ENCODE measurements around the gene TYRO3.

The TYRO3 gene

DNA sequence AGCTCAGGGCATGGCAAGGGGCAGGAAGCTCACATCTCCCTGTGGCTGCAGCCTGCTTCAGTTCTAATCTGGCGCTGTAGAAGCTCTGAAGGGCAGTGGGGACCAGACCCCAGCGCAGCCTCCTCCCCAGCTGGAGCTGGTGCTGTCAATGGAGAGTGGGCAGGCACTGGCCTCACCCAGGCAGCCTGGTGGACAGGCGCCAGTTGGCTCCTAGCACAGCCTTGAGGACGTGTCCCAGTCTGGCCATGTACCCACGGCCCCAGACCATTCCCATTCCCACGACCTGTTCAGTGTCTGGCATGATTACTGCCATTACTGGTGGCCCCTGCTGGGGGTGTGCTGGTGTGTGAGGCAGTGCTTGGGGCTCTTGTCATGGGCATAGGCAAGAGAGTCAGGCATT is 16.3 kb downstream of the TYRO3 start:
- TF ChIP-seq SNAI2 (CRISPR knock-in tag; IDR thresholded peaks at IDR 0.05): no peak
- TF ChIP-seq, protein P1, sequence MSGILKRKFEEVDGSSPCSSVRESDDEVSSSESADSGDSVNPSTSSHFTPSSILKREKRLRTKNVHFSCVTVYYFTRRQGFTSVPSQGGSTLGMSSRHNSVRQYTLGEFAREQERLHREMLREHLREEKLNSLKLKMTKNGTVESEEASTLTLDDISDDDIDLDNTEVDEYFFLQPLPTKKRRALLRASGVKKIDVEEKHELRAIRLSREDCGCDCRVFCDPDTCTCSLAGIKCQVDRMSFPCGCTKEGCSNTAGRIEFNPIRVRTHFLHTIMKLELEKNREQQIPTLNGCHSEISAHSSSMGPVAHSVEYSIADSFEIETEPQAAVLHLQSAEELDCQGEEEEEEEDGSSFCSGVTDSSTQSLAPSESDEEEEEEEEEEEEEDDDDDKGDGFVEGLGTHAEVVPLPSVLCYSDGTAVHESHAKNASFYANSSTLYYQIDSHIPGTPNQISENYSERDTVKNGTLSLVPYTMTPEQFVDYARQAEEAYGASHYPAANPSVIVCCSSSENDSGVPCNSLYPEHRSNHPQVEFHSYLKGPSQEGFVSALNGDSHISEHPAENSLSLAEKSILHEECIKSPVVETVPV (CRISPR knock-in tag; IDR thresholded peaks at IDR 0.05): no peak
- TF ChIP-seq ESRRG (CRISPR knock-in tag; IDR thresholded peaks at IDR 0.05): no peak
- no peak for TF ChIP-seq CSDC2 (CRISPR knock-in tag; IDR thresholded peaks at IDR 0.05)
- no peak for TF ChIP-seq ZNF565 (CRISPR knock-in tag; conservative IDR thresholded peaks at IDR 0.05; ENCODE audit: low read depth)
- TF ChIP-seq ISL1 (CRISPR knock-in tag; IDR thresholded peaks at IDR 0.05): no peak
- no peak for TF ChIP-seq ZNF8 (CRISPR knock-in tag; IDR thresholded peaks at IDR 0.05)
- no peak for TF ChIP-seq TOX (CRISPR knock-in tag; IDR thresholded peaks at IDR 0.05; ENCODE audit: borderline replicate concordance)
- no peak for TF ChIP-seq OSR1 (CRISPR knock-in tag; IDR thresholded peaks at IDR 0.05)
- TF ChIP-seq PPARA (CRISPR knock-in tag; IDR thresholded peaks at IDR 0.05; ENCODE audit: borderline replicate concordance): no peak
- no peak for TF ChIP-seq RARB (CRISPR knock-in tag; IDR thresholded peaks at IDR 0.05)
- TF ChIP-seq, protein P2, sequence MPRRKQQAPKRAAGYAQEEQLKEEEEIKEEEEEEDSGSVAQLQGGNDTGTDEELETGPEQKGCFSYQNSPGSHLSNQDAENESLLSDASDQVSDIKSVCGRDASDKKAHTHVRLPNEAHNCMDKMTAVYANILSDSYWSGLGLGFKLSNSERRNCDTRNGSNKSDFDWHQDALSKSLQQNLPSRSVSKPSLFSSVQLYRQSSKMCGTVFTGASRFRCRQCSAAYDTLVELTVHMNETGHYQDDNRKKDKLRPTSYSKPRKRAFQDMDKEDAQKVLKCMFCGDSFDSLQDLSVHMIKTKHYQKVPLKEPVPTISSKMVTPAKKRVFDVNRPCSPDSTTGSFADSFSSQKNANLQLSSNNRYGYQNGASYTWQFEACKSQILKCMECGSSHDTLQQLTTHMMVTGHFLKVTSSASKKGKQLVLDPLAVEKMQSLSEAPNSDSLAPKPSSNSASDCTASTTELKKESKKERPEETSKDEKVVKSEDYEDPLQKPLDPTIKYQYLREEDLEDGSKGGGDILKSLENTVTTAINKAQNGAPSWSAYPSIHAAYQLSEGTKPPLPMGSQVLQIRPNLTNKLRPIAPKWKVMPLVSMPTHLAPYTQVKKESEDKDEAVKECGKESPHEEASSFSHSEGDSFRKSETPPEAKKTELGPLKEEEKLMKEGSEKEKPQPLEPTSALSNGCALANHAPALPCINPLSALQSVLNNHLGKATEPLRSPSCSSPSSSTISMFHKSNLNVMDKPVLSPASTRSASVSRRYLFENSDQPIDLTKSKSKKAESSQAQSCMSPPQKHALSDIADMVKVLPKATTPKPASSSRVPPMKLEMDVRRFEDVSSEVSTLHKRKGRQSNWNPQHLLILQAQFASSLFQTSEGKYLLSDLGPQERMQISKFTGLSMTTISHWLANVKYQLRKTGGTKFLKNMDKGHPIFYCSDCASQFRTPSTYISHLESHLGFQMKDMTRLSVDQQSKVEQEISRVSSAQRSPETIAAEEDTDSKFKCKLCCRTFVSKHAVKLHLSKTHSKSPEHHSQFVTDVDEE (CRISPR knock-in tag; IDR thresholded peaks at IDR 0.05): no peak
- no peak for TF ChIP-seq ZNF70 (CRISPR knock-in tag; IDR thresholded peaks at IDR 0.05)
- TF ChIP-seq, protein P3, sequence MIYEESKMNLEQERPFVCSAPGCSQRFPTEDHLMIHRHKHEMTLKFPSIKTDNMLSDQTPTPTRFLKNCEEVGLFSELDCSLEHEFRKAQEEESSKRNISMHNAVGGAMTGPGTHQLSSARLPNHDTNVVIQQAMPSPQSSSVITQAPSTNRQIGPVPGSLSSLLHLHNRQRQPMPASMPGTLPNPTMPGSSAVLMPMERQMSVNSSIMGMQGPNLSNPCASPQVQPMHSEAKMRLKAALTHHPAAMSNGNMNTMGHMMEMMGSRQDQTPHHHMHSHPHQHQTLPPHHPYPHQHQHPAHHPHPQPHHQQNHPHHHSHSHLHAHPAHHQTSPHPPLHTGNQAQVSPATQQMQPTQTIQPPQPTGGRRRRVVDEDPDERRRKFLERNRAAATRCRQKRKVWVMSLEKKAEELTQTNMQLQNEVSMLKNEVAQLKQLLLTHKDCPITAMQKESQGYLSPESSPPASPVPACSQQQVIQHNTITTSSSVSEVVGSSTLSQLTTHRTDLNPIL (CRISPR knock-in tag; IDR thresholded peaks at IDR 0.05; ENCODE audit: low read depth): no peak
- no peak for TF ChIP-seq BACH2 (CRISPR knock-in tag; IDR thresholded peaks at IDR 0.05; ENCODE audit: borderline replicate concordance)
- no peak for ATAC-seq

DNA sequence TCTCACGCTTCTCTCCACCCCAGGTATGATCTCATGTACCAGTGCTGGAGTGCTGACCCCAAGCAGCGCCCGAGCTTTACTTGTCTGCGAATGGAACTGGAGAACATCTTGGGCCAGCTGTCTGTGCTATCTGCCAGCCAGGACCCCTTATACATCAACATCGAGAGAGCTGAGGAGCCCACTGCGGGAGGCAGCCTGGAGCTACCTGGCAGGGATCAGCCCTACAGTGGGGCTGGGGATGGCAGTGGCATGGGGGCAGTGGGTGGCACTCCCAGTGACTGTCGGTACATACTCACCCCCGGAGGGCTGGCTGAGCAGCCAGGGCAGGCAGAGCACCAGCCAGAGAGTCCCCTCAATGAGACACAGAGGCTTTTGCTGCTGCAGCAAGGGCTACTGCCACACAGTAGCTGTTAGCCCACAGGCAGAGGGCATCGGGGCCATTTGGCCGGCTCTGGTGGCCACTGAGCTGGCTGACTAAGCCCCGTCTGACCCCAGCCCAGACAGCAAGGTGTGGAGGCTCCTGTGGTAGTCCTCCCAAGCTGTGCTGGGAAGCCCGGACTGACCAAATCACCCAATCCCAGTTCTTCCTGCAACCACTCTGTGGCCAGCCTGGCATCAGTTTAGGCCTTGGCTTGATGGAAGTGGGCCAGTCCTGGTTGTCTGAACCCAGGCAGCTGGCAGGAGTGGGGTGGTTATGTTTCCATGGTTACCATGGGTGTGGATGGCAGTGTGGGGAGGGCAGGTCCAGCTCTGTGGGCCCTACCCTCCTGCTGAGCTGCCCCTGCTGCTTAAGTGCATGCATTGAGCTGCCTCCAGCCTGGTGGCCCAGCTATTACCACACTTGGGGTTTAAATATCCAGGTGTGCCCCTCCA is 19.1 kb downstream of the TYRO3 start:
- ATAC-seq: peak; percentile 28; the same call in 1 of the 3 replicates
- TF ChIP-seq SNAI2 (CRISPR knock-in tag; IDR thresholded peaks at IDR 0.05) (no peak), ZFP30 (CRISPR knock-in tag; IDR thresholded peaks at IDR 0.05) (no peak), TOX (CRISPR knock-in tag; IDR thresholded peaks at IDR 0.05; ENCODE audit: borderline replicate concordance) (no peak), ZC3H10 (CRISPR knock-in tag; IDR thresholded peaks at IDR 0.05) (no peak)

DNA sequence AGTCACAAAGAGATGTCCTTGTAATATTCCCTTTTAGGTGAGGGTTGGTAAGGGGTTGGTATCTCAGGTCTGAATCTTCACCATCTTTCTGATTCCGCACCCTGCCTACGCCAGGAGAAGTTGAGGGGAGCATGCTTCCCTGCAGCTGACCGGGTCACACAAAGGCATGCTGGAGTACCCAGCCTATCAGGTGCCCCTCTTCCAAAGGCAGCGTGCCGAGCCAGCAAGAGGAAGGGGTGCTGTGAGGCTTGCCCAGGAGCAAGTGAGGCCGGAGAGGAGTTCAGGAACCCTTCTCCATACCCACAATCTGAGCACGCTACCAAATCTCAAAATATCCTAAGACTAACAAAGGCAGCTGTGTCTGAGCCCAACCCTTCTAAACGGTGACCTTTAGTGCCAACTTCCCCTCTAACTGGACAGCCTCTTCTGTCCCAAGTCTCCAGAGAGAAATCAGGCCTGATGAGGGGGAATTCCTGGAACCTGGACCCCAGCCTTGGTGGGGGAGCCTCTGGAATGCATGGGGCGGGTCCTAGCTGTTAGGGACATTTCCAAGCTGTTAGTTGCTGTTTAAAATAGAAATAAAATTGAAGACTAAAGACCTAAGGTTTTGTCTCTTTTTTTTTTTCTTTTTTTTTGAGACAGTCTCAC is 19.8 kb downstream of the TYRO3 start:
- TF ChIP-seq ISL1 (CRISPR knock-in tag; IDR thresholded peaks at IDR 0.05) (no peak), SNAI2 (CRISPR knock-in tag; IDR thresholded peaks at IDR 0.05) (no peak)
- no peak for ATAC-seq

DNA sequence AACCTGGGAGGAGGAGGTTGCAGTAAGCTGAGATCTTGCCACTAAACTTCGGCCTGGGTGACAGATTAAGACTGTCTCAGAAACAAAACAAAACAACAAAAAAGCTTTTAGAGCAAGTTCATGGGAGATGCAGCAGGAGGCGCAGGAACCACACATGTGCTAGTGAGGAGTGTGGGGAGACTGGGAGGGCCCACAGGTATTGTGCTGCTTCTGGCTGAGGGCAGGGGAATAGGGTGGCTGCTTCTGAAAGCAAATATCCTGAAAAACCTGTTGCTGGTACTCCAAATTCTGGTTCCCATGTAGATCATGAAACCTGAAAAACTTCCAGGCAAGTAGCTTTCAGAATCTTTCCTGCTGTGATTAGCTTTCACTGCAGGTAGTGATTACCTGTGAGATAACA is 22.1 kb downstream of the TYRO3 start:
- peak; percentile 32; the same call in 1 of the 3 replicates for ATAC-seq
- TF ChIP-seq ESRRG (CRISPR knock-in tag; IDR thresholded peaks at IDR 0.05): no peak
- TF ChIP-seq ISL1 (CRISPR knock-in tag; IDR thresholded peaks at IDR 0.05): no peak
- TF ChIP-seq, protein P4, sequence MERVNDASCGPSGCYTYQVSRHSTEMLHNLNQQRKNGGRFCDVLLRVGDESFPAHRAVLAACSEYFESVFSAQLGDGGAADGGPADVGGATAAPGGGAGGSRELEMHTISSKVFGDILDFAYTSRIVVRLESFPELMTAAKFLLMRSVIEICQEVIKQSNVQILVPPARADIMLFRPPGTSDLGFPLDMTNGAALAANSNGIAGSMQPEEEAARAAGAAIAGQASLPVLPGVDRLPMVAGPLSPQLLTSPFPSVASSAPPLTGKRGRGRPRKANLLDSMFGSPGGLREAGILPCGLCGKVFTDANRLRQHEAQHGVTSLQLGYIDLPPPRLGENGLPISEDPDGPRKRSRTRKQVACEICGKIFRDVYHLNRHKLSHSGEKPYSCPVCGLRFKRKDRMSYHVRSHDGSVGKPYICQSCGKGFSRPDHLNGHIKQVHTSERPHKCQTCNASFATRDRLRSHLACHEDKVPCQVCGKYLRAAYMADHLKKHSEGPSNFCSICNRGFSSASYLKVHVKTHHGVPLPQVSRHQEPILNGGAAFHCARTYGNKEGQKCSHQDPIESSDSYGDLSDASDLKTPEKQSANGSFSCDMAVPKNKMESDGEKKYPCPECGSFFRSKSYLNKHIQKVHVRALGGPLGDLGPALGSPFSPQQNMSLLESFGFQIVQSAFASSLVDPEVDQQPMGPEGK (CRISPR knock-in tag; IDR thresholded peaks at IDR 0.05; ENCODE audit: borderline replicate concordance): no peak
- TF ChIP-seq, protein P3 (CRISPR knock-in tag; IDR thresholded peaks at IDR 0.05; ENCODE audit: low read depth): no peak
- TF ChIP-seq ARNTL (CRISPR knock-in tag; IDR thresholded peaks at IDR 0.05; ENCODE audit: borderline replicate concordance, low read depth): no peak
- TF ChIP-seq SNAI2 (CRISPR knock-in tag; IDR thresholded peaks at IDR 0.05): no peak
- no peak for TF ChIP-seq ZFP3 (CRISPR knock-in tag; IDR thresholded peaks at IDR 0.05)
- TF ChIP-seq BACH2 (CRISPR knock-in tag; IDR thresholded peaks at IDR 0.05; ENCODE audit: borderline replicate concordance): no peak

Measured in SK-N-SH treated with all-trans-retinoic acid at 6 μM for 48 hours (cell line).